Ishikawa (cell line): ENCODE results near the gene BDH1.

Experiments used
- CEBPB ChIP-seq: IDR thresholded peaks from 2 replicates; pipeline ENCODE4 v1.6.1; 2012
- CREB1 ChIP-seq: IDR thresholded peaks from 2 replicates; pipeline ENCODE4 v1.6.1; 2012; ENCODE audit warnings: low read depth
- EGR1 ChIP-seq: IDR thresholded peaks from 2 replicates; pipeline ENCODE4 v1.6.1; 2012
- EP300 ChIP-seq: IDR thresholded peaks from 2 replicates; pipeline ENCODE4 v1.6.1; 2012; ENCODE audit warnings: borderline replicate concordance
- FOXM1 ChIP-seq: IDR thresholded peaks from 2 replicates; pipeline ENCODE4 v1.6.1; 2012; ENCODE audit warnings: low read depth, borderline replicate concordance
- MAX ChIP-seq: IDR thresholded peaks from 2 replicates; pipeline ENCODE4 v1.6.1; 2012
- NFIC ChIP-seq: IDR thresholded peaks from 2 replicates; pipeline ENCODE4 v1.6.1; 2012
- RAD21 ChIP-seq: IDR thresholded peaks from 2 replicates; pipeline ENCODE4 v1.6.1; 2012; ENCODE audit warnings: low read depth
- REST ChIP-seq: IDR thresholded peaks from 2 replicates; pipeline ENCODE4 v1.6.1; 2012; ENCODE audit warnings: low read depth, mild to moderate bottlenecking
- TAF1 ChIP-seq: IDR thresholded peaks from 2 replicates; pipeline ENCODE4 v1.6.1; 2012; ENCODE audit warnings: low read depth, mild to moderate bottlenecking
- TCF12 ChIP-seq: IDR thresholded peaks from 2 replicates; pipeline ENCODE4 v1.6.1; 2012; ENCODE audit warnings: low read depth
- TEAD4 ChIP-seq: IDR thresholded peaks from 2 replicates; pipeline ENCODE4 v1.6.1; 2012
- YY1 ChIP-seq: IDR thresholded peaks from 2 replicates; pipeline ENCODE4 v1.6.1; 2012; ENCODE audit warnings: low read depth
- ZBTB7A ChIP-seq: IDR thresholded peaks from 2 replicates; pipeline ENCODE4 v1.6.1; 2012; ENCODE audit warnings: low read depth
- TF ChIP-seq, protein P1 (sequence below): IDR thresholded peaks from 2 replicates; pipeline ENCODE4 v1.6.1; 2012

Gene BDH1

GRCh38 chr3:197521277-197522182, 34.2 kb downstream of the BDH1 start:
- TF ChIP-seq CEBPB, result no peak

GRCh38 chr3:197520311-197521276, 35.2 kb downstream of the BDH1 start:
- TF ChIP-seq, protein P1, sequence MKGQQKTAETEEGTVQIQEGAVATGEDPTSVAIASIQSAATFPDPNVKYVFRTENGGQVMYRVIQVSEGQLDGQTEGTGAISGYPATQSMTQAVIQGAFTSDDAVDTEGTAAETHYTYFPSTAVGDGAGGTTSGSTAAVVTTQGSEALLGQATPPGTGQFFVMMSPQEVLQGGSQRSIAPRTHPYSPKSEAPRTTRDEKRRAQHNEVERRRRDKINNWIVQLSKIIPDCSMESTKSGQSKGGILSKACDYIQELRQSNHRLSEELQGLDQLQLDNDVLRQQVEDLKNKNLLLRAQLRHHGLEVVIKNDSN, result no peak
- no peak for TF ChIP-seq TEAD4
- no peak for TF ChIP-seq ZBTB7A
- TF ChIP-seq RAD21, result no peak
- TF ChIP-seq EP300, result no peak
- TF ChIP-seq YY1, result no peak
- no peak for TF ChIP-seq CEBPB
- no peak for TF ChIP-seq TAF1
- no peak for TF ChIP-seq EGR1
- TF ChIP-seq FOXM1, result no peak

DNA sequence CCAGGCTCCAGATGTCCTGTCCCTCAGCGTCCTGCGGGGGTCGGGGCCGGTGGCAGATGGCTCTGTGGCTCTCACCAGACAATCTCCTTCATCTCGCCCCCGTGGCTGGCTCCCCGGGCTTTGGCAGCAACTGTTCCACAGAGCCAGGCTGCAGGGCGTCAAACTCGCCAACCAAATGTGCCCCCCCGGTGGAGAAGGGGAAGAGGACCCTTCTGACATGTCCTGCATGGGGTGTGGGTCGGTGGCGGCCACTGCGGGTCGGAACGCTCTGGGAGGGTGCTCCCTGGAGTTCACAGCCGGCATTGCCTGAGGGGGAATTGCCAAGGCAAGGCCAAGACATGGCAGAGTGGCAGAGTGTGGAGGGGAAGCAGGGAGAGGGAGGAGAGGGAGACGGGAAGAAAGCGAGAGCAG, 36.0 kb downstream of the BDH1 start:
- TF ChIP-seq ZBTB7A (no peak), REST (no peak), YY1 (no peak), TCF12 (no peak), RAD21 (no peak), CEBPB (no peak), CREB1 (no peak), NFIC (no peak), TAF1 (no peak), EP300 (no peak), EGR1 (no peak), MAX (no peak), TEAD4 (no peak), FOXM1 (no peak)
- TF ChIP-seq, protein P1, result no peak

- TF ChIP-seq CREB1, result no peak
- TF ChIP-seq TCF12, result no peak
- no peak for TF ChIP-seq CEBPB
- TF ChIP-seq, protein P1, result no peak
- no peak for TF ChIP-seq EGR1
- TF ChIP-seq MAX, result no peak
- no peak for TF ChIP-seq REST
- TF ChIP-seq ZBTB7A, result no peak
- TF ChIP-seq TEAD4, result no peak
- no peak for TF ChIP-seq YY1
- no peak for TF ChIP-seq EP300
- no peak for TF ChIP-seq FOXM1
- TF ChIP-seq NFIC, result no peak
- TF ChIP-seq TAF1, result no peak
- no peak for TF ChIP-seq RAD21
Observed at GRCh38 chr3:197518881-197519421, 36.8 kb downstream of the BDH1 start.

- TF ChIP-seq ZBTB7A, result no peak
- TF ChIP-seq REST, result no peak
- TF ChIP-seq TCF12, result no peak
- TF ChIP-seq YY1, result no peak
- TF ChIP-seq CREB1, result no peak
- no peak for TF ChIP-seq FOXM1
- no peak for TF ChIP-seq TEAD4
- TF ChIP-seq EP300, result no peak
- TF ChIP-seq CEBPB, result no peak
- no peak for TF ChIP-seq TAF1
- no peak for TF ChIP-seq MAX
- no peak for TF ChIP-seq EGR1
Observed at GRCh38 chr3:197516517-197516889, 39.3 kb downstream of the BDH1 start.
